HCT116 (cell line): ENCODE data around the gene WNK1. TPM values are rescaled to one million over a fixed set of nuclear protein-coding genes. Genes with fewer than 3 reads are reported as not detected.

Experiments used
- ATAC-seq: fragments of 200-7000 bp; cut with Tn5 transposase; 2 replicates; pipeline ENCODE4 v1.9.1; 2020; ENCODE audit warnings: mild to moderate bottlenecking, moderate library complexity
- BruUV-seq: library from RNA; stranded (reverse); fragments of 400-500 nt; replicated peaks from 2 replicates; lab custom pipeline; 2021; lab: Mats Ljungman, UMichigan
- CTCF ChIA-PET: fragments of 300-600 bp; sonication (Branson Sonifier 250); formaldehyde crosslinking; loops from one replicate; lab custom pipeline; 2021; ENCODE audit warnings: antibody characterized with exemption; lab: Charles Lee
- POLR2A ChIA-PET: fragments of 300-600, 350-600 bp; sonication (Branson Sonifier 250); formaldehyde crosslinking; loops from one replicate; lab custom pipeline; 2021; ENCODE audit warnings: antibody characterized with exemption; lab: Charles Lee
- RAD21 ChIA-PET, 2 experiments: fragments of 300-600 bp; sonication (Branson Sonifier 250); formaldehyde crosslinking; loops; one replicate each; lab custom pipeline; 2023; ENCODE audit warnings: low total read pairs in 2 of 2; ENCODE audit not compliant: uncharacterized antibody in 2 of 2, unreplicated experiment in 2 of 2, low non-redundant PET in 1 of 2; lab: Charles Lee
- DNase-seq: peaks from one replicate; pipeline ENCODE4 v3.0.0-alpha.2; 2010; ENCODE audit warnings: low read depth, low spot score
- H2AFZ ChIP-seq: fragments of 200-600 bp; shearing (Covaris generic), sonication (generic); 2 replicates; pipeline ENCODE4 v1.6.1; 2017; ENCODE audit warnings: low read depth, mixed run types, mixed read lengths, antibody characterized with exemption, low read length; ENCODE audit not compliant: poor library complexity, severe bottlenecking
- H3K27ac ChIP-seq: 2 replicates; pipeline ENCODE4 v1.5.1; 2012; ENCODE audit warnings: low read depth, low read length
- H3K27me3 ChIP-seq: fragments of 200-600 bp; sonication (generic); 2 replicates; pipeline ENCODE4 v1.6.1; 2016; ENCODE audit warnings: mixed run types, low read length, mixed read lengths; ENCODE audit not compliant: insufficient read depth
- H3K36me3 ChIP-seq, 2 experiments: fragments of 200-500 bp in 1 of 2; fragments of 200-600 bp in 1 of 2; sonication (Bioruptor generic) in 1 of 2; sonication (generic) in 1 of 2; 2 replicates each; pipeline versions ENCODE4 v1.5.1 to v1.6.1; 2014 to 2016; ENCODE audit warnings: low read length in 2 of 2, inconsistent platforms in 1 of 2, mixed read lengths in 1 of 2, mixed run types in 1 of 2; ENCODE audit not compliant: insufficient read depth in 2 of 2, control insufficient read depth in 1 of 2
- H3K4me1 ChIP-seq, 2 experiments: fragments of 200-600 bp in 1 of 2; sonication (generic) in 1 of 2; 2 replicates each; pipeline versions ENCODE4 v1.5.1 to v1.6.1; 2012 to 2017; ENCODE audit warnings: low read length in 2 of 2, inconsistent platforms in 1 of 2, mild to moderate bottlenecking in 1 of 2, mixed read lengths in 1 of 2, mixed run types in 1 of 2, moderate library complexity in 1 of 2; ENCODE audit not compliant: insufficient read depth in 2 of 2, control insufficient read depth in 1 of 2
- H3K4me2 ChIP-seq: fragments of 200-600 bp; sonication (generic); 2 replicates; pipeline ENCODE4 v1.6.1; 2017; ENCODE audit warnings: mixed run types, low read length, mixed read lengths
- H3K4me3 ChIP-seq, 2 experiments: fragments of 200-600 bp in 1 of 2; sonication (generic) in 1 of 2; replicated peaks in 1 of 2; 2 replicates each; pipeline ENCODE4 v1.5.1; 2011 to 2016; ENCODE audit warnings: low read length in 2 of 2, control low read depth in 1 of 2, low read depth in 1 of 2, mild to moderate bottlenecking in 1 of 2, mixed read lengths in 1 of 2, mixed run types in 1 of 2
- H3K79me2 ChIP-seq: fragments of 200-600 bp; sonication (generic); 2 replicates; pipeline ENCODE4 v1.6.1; 2017; ENCODE audit warnings: mild to moderate bottlenecking, mixed run types, low read length, moderate library complexity, mixed read lengths; ENCODE audit not compliant: insufficient read depth
- H3K9ac ChIP-seq: fragments of 200-600 bp; sonication (generic); 2 replicates; pipeline ENCODE4 v1.6.1; 2016; ENCODE audit warnings: low read length, mixed read lengths
- H3K9me2 ChIP-seq: fragments of 200-600 bp; sonication (generic), shearing (Covaris generic); 2 replicates; pipeline ENCODE4 v1.6.1; 2017; ENCODE audit warnings: mixed run types, mild to moderate bottlenecking, moderate library complexity; ENCODE audit not compliant: insufficient read depth
- H3K9me3 ChIP-seq, 2 experiments: fragments of 200-500 bp in 1 of 2; fragments of 200-600 bp in 1 of 2; sonication (Bioruptor generic) in 1 of 2; sonication (generic) in 1 of 2; 2 replicates each; pipeline ENCODE4 v1.6.1; 2014 to 2017; ENCODE audit warnings: low read length in 2 of 2, mixed read lengths in 2 of 2, inconsistent platforms in 1 of 2, low read depth in 1 of 2, mild to moderate bottlenecking in 1 of 2, mixed run types in 1 of 2, moderate library complexity in 1 of 2; ENCODE audit not compliant: control insufficient read depth in 1 of 2, insufficient read depth in 1 of 2
- H4K20me1 ChIP-seq: fragments of 200-600 bp; sonication (generic), shearing (Covaris generic); 2 replicates; pipeline ENCODE4 v1.6.1; 2017; ENCODE audit warnings: mixed run types, mild to moderate bottlenecking, moderate library complexity; ENCODE audit not compliant: insufficient read depth
- ATF3 ChIP-seq: IDR thresholded peaks from 2 replicates; pipeline ENCODE4 v1.6.1; 2012
- CBX3 ChIP-seq: IDR thresholded peaks from 2 replicates; pipeline ENCODE4 v1.6.1; 2012; ENCODE audit warnings: low read depth
- CTCF ChIP-seq, 3 experiments: fragments of 200-600 bp in 1 of 3; sonication (generic) in 1 of 3; IDR thresholded peaks in 2 of 3; conservative IDR thresholded peaks in 1 of 3; 2 replicates each; pipeline ENCODE4 v1.5.1; 2012 to 2017; ENCODE audit warnings: low read depth in 2 of 3, low read length in 2 of 3, antibody characterized with exemption in 1 of 3, borderline replicate concordance in 1 of 3, control low read depth in 1 of 3, mild to moderate bottlenecking in 1 of 3, mixed read lengths in 1 of 3, mixed run types in 1 of 3, moderate library complexity in 1 of 3; ENCODE audit not compliant: insufficient read depth in 1 of 3
- EGR1 ChIP-seq: IDR thresholded peaks from 2 replicates; pipeline ENCODE4 v1.6.1; 2012; ENCODE audit warnings: low read depth
- EZH2 ChIP-seq: fragments of 200-600 bp; sonication (generic); IDR thresholded peaks from 2 replicates; pipeline ENCODE4 v1.6.1; 2017; ENCODE audit warnings: antibody characterized with exemption, mixed run types
- MAX ChIP-seq: IDR thresholded peaks from 2 replicates; pipeline ENCODE4 v1.6.1; 2012
- RAD21 ChIP-seq: IDR thresholded peaks from 2 replicates; pipeline ENCODE4 v1.6.1; 2012; ENCODE audit warnings: low read depth, mild to moderate bottlenecking
- REST ChIP-seq: IDR thresholded peaks from 2 replicates; pipeline ENCODE4 v1.6.1; 2012; ENCODE audit warnings: low read depth
- YY1 ChIP-seq: IDR thresholded peaks from 2 replicates; pipeline ENCODE4 v1.6.1; 2011; ENCODE audit warnings: low read length, low read depth, moderate library complexity, mild to moderate bottlenecking; ENCODE audit not compliant: insufficient replicate concordance; ENCODE audit errors: extremely low read depth
- intact Hi-C: fragments of 100-400 bp; cut with micrococcal nuclease; formaldehyde crosslinking; loops from 2 replicates; pipeline ENCODE4 v1.10.0; 2022
- total RNA-seq: library from RNA; stranded (reverse); gene quantifications from one replicate; pipeline ENCODE4 v1.2.1, GENCODE V29; 2021; ENCODE audit not compliant: unreplicated experiment

The WNK1 gene
- total RNA-seq, 1 experiment from 2014 or later, result 81.0 TPM

- ChIA-PET RAD21 (no interaction called here), POLR2A (no interaction called here), CTCF (interaction anchor here (1.9 kb wide), 1 partner anchor 12 kb away, joined by 8 read pairs; no protein-coding TSS in a partner anchor)
- no peak for ATAC-seq
- no peaks in the 10 kb centered on the region for H3K9me2 ChIP-seq
- H3K27ac ChIP-seq, result no peak overlapping the region
- H2AFZ ChIP-seq, result no peak overlapping the region
- no peak overlapping the region for H3K4me3 ChIP-seq
- no peaks in the 10 kb centered on the region for H4K20me1 ChIP-seq
- DNase-seq, result no peak
- TF ChIP-seq EGR1 (no peak), CTCF (IDR thresholded peaks at IDR 0.05 in 2 of 3, conservative IDR thresholded peaks at IDR 0.05 in 1 of 3; ENCODE audit: borderline replicate concordance in 1 of 3, insufficient read depth in 1 of 3, low read depth in 2 of 3, low read length in 2 of 3) (no peak), YY1 (no peak), REST (no peak), MAX (no peak), RAD21 (no peak), ATF3 (no peak), CBX3 (no peak), EZH2 (no peak)
- H3K79me2 ChIP-seq, result no peaks in the 10 kb centered on the region
- intact Hi-C loops, result no loop called here
- no TSS peak for BruUV-seq
- no peaks in the 10 kb centered on the region for H3K36me3 ChIP-seq
- H3K9me3 ChIP-seq, result no peaks in the 10 kb centered on the region
- no peak overlapping the region for H3K9ac ChIP-seq
- H3K27me3 ChIP-seq, result no peaks in the 10 kb centered on the region
- H3K4me2 ChIP-seq, result no peak overlapping the region
- H3K4me1 ChIP-seq, result no peaks in the 10 kb centered on the region
Measured at GRCh38 chr12:739349-739748, 13.0 kb upstream of the WNK1 start.
